PC-3 (cell line): Measurements from ENCODE around the gene LRRC42. TPM values are rescaled to one million over a fixed set of nuclear protein-coding genes. Genes with fewer than 3 reads are reported as not detected.

Experiments
- ATAC-seq: fragments of 200-7000 bp; cut with Tn5 transposase; 2 replicates; pipeline ENCODE4 v1.9.1; 2020; ENCODE audit warnings: mild to moderate bottlenecking, moderate library complexity
- BruUV-seq: library from RNA; stranded (reverse); fragments of 400-500 nt; replicated peaks from 2 replicates; lab custom pipeline; 2021; lab: Mats Ljungman, UMichigan
- CTCF ChIA-PET: fragments of 300-600 bp; sonication (Branson Sonifier 250); formaldehyde crosslinking; loops from one replicate; lab custom pipeline; 2022; ENCODE audit warnings: antibody characterized with exemption; lab: Charles Lee
- POLR2A ChIA-PET: fragments of 300-600 bp; sonication (Branson Sonifier 250); formaldehyde crosslinking; loops from one replicate; lab custom pipeline; 2022; ENCODE audit warnings: antibody characterized with exemption; ENCODE audit not compliant: unreplicated experiment; lab: Charles Lee
- DNase-seq: peaks from one replicate; pipeline ENCODE4 v3.0.0-alpha.2; 2015
- H2AFZ ChIP-seq: fragments of 300-600 bp; sonication (generic); 2 replicates; pipeline ENCODE4 v1.6.0; 2016; ENCODE audit warnings: antibody characterized with exemption, low read length
- H3F3A ChIP-seq: fragments of 300-600 bp; sonication (generic); one replicate; pipeline ENCODE4 v1.6.0; 2017; ENCODE audit warnings: antibody characterized with exemption, low read length, control low read depth, mild to moderate bottlenecking; ENCODE audit not compliant: unreplicated experiment
- H3K27ac ChIP-seq: fragments of 300-600 bp; sonication (generic); 2 replicates; pipeline ENCODE4 v1.5.1; 2016; ENCODE audit warnings: mild to moderate bottlenecking, low read length
- H3K27me3 ChIP-seq: fragments of 300-600 bp; sonication (generic); 2 replicates; pipeline ENCODE4 v1.6.1; 2016; ENCODE audit warnings: low read length, mixed read lengths
- H3K36me3 ChIP-seq: fragments of 300-600 bp; sonication (generic); 2 replicates; pipeline ENCODE4 v1.6.1; 2016; ENCODE audit warnings: low read depth, mixed run types, low read length, mixed read lengths
- H3K4me1 ChIP-seq: fragments of 300-600 bp; sonication (generic); 2 replicates; pipeline ENCODE4 v1.5.1; 2016; ENCODE audit warnings: low read length; ENCODE audit not compliant: insufficient read depth
- H3K4me2 ChIP-seq: fragments of 300-600 bp; sonication (generic); 2 replicates; pipeline ENCODE4 v1.6.0; 2016; ENCODE audit warnings: low read length
- H3K4me3 ChIP-seq: fragments of 300-600 bp; sonication (generic); 2 replicates; pipeline ENCODE4 v1.5.1; 2016; ENCODE audit warnings: mild to moderate bottlenecking, low read length, mixed read lengths
- H3K79me2 ChIP-seq: fragments of 300-600 bp; sonication (generic); 2 replicates; pipeline ENCODE4 v1.6.1; 2017; ENCODE audit warnings: low read length, mixed read lengths
- H3K9ac ChIP-seq: fragments of 300-600 bp; sonication (generic); 2 replicates; pipeline ENCODE4 v1.6.0; 2016; ENCODE audit warnings: mild to moderate bottlenecking, low read length
- H3K9me2 ChIP-seq: fragments of 300-600 bp; sonication (generic); replicated peaks from 2 replicates; pipeline ENCODE4 v1.6.1; 2016; ENCODE audit warnings: mixed run types, low read length, mixed read lengths
- H3K9me3 ChIP-seq: fragments of 300-600 bp; sonication (generic); 2 replicates; pipeline ENCODE4 v1.6.1; 2016; ENCODE audit warnings: low read length, mixed read lengths
- H4K20me1 ChIP-seq: fragments of 300-600 bp; sonication (generic); 2 replicates; pipeline ENCODE4 v1.6.1; 2016; ENCODE audit warnings: low read length, mixed read lengths
- EZH2 ChIP-seq: fragments of 300-600 bp; sonication (generic); IDR thresholded peaks from one replicate; pipeline ENCODE4 v1.6.1; 2017; ENCODE audit warnings: antibody characterized with exemption, mild to moderate bottlenecking, low read length; ENCODE audit not compliant: unreplicated experiment
- EZH2phosphoT487 ChIP-seq: fragments of 300-600 bp; sonication (generic); IDR thresholded peaks from 2 replicates; pipeline ENCODE4 v1.6.1; 2018; ENCODE audit warnings: mild to moderate bottlenecking, antibody characterized with exemption, low read length, borderline replicate concordance
- intact Hi-C: fragments of 100-400 bp; cut with micrococcal nuclease; formaldehyde crosslinking; loops from 2 replicates; pipeline ENCODE4 v1.9.0; 2023
- total RNA-seq: library from RNA; depleted of rRNA; stranded (reverse); fragments of >200 nt; gene quantifications from 2 replicates; pipeline ENCODE4 v1.2.3, GENCODE V29; 2014
- TF ChIP-seq, protein P1 (sequence below): fragments of 300-600 bp; sonication (generic); conservative IDR thresholded peaks from 2 replicates; pipeline ENCODE4 v1.5.1; 2017; ENCODE audit warnings: antibody characterized with exemption, low read depth, mild to moderate bottlenecking, low read length

LRRC42 gene
- total RNA-seq, 1 experiment from 2014 or later, result 27.3 TPM

DNA sequence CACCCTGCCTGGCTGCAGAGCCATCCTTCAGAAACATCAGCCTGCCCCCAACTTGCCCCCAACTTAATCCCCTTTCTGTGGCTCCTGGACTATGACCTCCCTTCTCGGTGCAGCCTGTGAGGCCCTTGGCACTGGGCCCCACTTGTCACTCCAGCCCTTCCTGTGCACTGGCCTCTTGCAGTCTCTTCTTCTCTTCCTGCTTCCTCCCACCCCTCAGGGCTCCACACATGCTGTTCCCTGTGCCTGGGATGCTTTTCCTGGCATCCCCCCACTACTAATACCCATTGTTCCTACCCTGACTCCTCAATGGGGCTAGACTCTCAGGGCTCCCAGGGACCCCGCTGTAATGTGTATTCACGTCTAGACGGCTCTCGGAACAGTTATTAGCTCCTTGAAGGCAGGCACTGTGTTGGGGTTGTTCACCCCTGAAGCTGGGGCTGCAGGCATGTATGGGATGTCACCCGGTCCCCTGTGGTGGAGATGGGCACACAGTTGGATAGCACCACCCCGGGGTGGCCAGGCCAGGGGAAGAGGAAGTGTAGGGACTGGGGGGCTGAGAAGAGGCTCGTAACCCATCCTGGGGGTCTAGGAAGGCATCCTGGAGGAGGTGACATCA is 67.4 kb downstream of the LRRC42 start:
- no peaks in the 10 kb centered on the region for H3K9me2 ChIP-seq
- ATAC-seq (no peak), DNase-seq (no peak)
- no peak overlapping the region for H2AFZ ChIP-seq
- ChIA-PET POLR2A (no interaction called here), CTCF (no interaction called here)
- intact Hi-C loops, result no loop called here
- TF ChIP-seq, protein P1, sequence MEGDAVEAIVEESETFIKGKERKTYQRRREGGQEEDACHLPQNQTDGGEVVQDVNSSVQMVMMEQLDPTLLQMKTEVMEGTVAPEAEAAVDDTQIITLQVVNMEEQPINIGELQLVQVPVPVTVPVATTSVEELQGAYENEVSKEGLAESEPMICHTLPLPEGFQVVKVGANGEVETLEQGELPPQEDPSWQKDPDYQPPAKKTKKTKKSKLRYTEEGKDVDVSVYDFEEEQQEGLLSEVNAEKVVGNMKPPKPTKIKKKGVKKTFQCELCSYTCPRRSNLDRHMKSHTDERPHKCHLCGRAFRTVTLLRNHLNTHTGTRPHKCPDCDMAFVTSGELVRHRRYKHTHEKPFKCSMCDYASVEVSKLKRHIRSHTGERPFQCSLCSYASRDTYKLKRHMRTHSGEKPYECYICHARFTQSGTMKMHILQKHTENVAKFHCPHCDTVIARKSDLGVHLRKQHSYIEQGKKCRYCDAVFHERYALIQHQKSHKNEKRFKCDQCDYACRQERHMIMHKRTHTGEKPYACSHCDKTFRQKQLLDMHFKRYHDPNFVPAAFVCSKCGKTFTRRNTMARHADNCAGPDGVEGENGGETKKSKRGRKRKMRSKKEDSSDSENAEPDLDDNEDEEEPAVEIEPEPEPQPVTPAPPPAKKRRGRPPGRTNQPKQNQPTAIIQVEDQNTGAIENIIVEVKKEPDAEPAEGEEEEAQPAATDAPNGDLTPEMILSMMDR, result no peak
- TF ChIP-seq EZH2 (no peak), EZH2phosphoT487 (no peak)
- H3K4me3 ChIP-seq, result no peak overlapping the region
- H3F3A ChIP-seq, result no peaks in the 10 kb centered on the region
- H3K9ac ChIP-seq, result no peak overlapping the region
- H3K4me1 ChIP-seq, result peaks cover 10% of the 10 kb centered on the region
- no peaks in the 10 kb centered on the region for H3K27me3 ChIP-seq
- H3K79me2 ChIP-seq, result no peaks in the 10 kb centered on the region
- BruUV-seq, result no TSS peak
- no peaks in the 10 kb centered on the region for H3K9me3 ChIP-seq
- H3K36me3 ChIP-seq, result no peaks in the 10 kb centered on the region
- no peak overlapping the region for H3K4me2 ChIP-seq
- no peaks in the 10 kb centered on the region for H4K20me1 ChIP-seq
- no peak overlapping the region for H3K27ac ChIP-seq

DNA sequence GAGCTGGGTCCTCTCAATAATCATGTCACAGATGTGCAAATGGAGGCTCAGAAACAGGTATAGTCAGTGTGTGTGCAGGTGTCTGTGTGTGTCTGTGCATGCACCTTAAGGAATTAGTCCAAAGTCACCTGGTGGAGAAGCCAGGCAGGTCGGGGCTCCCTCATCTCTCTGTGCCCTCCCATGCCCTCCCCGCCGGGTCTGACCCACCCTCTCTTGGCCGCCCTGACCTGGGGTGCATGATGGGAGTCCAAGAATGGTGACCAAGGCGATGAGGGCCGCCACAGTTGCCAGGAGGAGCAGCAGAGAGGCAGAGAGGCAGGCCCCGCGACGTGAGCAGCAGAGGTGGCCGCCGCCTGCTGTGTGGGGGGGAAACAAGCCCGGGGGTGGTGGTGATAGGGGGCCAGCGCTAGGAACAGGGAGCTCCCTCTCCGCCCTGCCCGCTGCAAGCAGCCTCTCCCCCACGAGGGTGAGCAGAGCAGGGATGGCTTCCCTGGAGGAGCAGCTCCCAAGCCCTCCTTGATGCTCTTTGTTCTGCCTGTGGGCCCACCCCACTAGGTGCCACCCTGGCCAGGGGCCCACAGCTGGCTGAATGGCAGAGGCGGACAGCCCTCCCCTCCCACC is 68.0 kb downstream of the LRRC42 start:
- ATAC-seq (no peak), DNase-seq (no peak)
- ChIA-PET POLR2A (no interaction called here), CTCF (no interaction called here)
- intact Hi-C loops, result no loop called here
- Histone ChIP-seq H3K27ac (no peak overlapping the region), H3K4me3 (no peak overlapping the region), H3F3A (no peaks in the 10 kb centered on the region), H3K4me1 (peaks cover 10% of the 10 kb centered on the region), H3K79me2 (no peaks in the 10 kb centered on the region), H3K9ac (no peak overlapping the region), H3K9me2 (no peaks in the 10 kb centered on the region), H3K4me2 (no peak overlapping the region), H3K36me3 (no peaks in the 10 kb centered on the region), H3K27me3 (no peaks in the 10 kb centered on the region), H2AFZ (no peak overlapping the region), H3K9me3 (no peaks in the 10 kb centered on the region), H4K20me1 (no peaks in the 10 kb centered on the region)
- no TSS peak for BruUV-seq
- TF ChIP-seq, protein P1, result no peak
- TF ChIP-seq EZH2phosphoT487 (no peak), EZH2 (no peak)
